Peyer's patch (tissue), 4 donors: ENCODE data around the gene KISS1R.

Experiments
- CTCF ChIP-seq, 6 experiments: fragments of 450-650 bp in 4 of 6; fragments of 200-600 bp in 2 of 6; sonication (generic) in 1 of 6; IDR thresholded peaks; one replicate each; pipeline ENCODE4 v1.5.1; 2017 to 2019; ENCODE audit warnings: antibody characterized with exemption in 6 of 6, mild to moderate bottlenecking in 3 of 6, moderate library complexity in 1 of 6
- POLR2A ChIP-seq, 2 donors: fragments of 450-650 bp; IDR thresholded peaks; one replicate each; pipeline ENCODE4 v1.5.1; 2017; ENCODE audit warnings: antibody characterized with exemption in 2 of 2, mild to moderate bottlenecking in 2 of 2, moderate library complexity in 2 of 2

GRCh38 chr19:903266-903797, 13.8 kb upstream of the KISS1R start:
- TF ChIP-seq CTCF (IDR thresholded peaks at IDR 0.05) (no peak), POLR2A (IDR thresholded peaks at IDR 0.05) (no peak)
